H9 (cell line): ENCODE data around the gene RHBDD1. TPM values are rescaled to one million over a fixed set of nuclear protein-coding genes. Genes with fewer than 3 reads are reported as not detected.

Experiments used
- DNase-seq: peaks from one replicate; pipeline ENCODE4 v3.0.0-alpha.2; 2017
- H2AFZ ChIP-seq: one replicate; pipeline ENCODE4 v1.6.1; 2013; ENCODE audit warnings: mild to moderate bottlenecking, low read length, control low read depth, moderate library complexity
- H2AK5ac ChIP-seq: 2 replicates; pipeline ENCODE4 v1.6.1; 2013; ENCODE audit warnings: low read length, control low read depth, mixed read lengths; ENCODE audit not compliant: insufficient read length
- H2BK120ac ChIP-seq: one replicate; pipeline ENCODE4 v1.6.1; 2013; ENCODE audit warnings: low read depth, mild to moderate bottlenecking, low read length, control low read depth, inconsistent platforms; ENCODE audit not compliant: poor library complexity, severe bottlenecking
- H2BK12ac ChIP-seq: 2 replicates; pipeline ENCODE4 v1.6.1; 2013; ENCODE audit warnings: low read length, control low read depth, mixed read lengths, low read depth; ENCODE audit not compliant: insufficient read length
- H2BK15ac ChIP-seq: 2 replicates; pipeline ENCODE4 v1.6.1; 2013; ENCODE audit warnings: low read depth, low read length, control low read depth
- H2BK20ac ChIP-seq: one replicate; pipeline ENCODE4 v1.6.1; 2013; ENCODE audit warnings: low read depth, mild to moderate bottlenecking, low read length, control low read depth, inconsistent platforms; ENCODE audit not compliant: poor library complexity, severe bottlenecking
- H2BK5ac ChIP-seq: 2 replicates; pipeline ENCODE4 v1.6.1; 2013; ENCODE audit warnings: low read length, control low read depth, mixed read lengths; ENCODE audit not compliant: insufficient read length
- H3K14ac ChIP-seq: 2 replicates; pipeline ENCODE4 v1.6.1; 2013; ENCODE audit warnings: low read length, control low read depth; ENCODE audit not compliant: insufficient read depth
- H3K18ac ChIP-seq: 2 replicates; pipeline ENCODE4 v1.6.1; 2013; ENCODE audit warnings: low read depth, mild to moderate bottlenecking, mixed read lengths, low read length, control low read depth; ENCODE audit not compliant: insufficient read length
- H3K23ac ChIP-seq: 2 replicates; pipeline ENCODE4 v1.6.1; 2013; ENCODE audit warnings: low read length, control low read depth, mixed read lengths, low read depth; ENCODE audit not compliant: insufficient read length
- H3K23me2 ChIP-seq: 2 replicates; pipeline ENCODE4 v1.6.1; 2013; ENCODE audit warnings: low read depth, mild to moderate bottlenecking, mixed read lengths, low read length, control low read depth; ENCODE audit not compliant: insufficient read length, poor library complexity, severe bottlenecking
- H3K27ac ChIP-seq: 2 replicates; pipeline ENCODE4 v1.5.1; 2013; ENCODE audit warnings: low read length, control low read depth, mixed read lengths, low read depth; ENCODE audit not compliant: insufficient read length
- H3K27me3 ChIP-seq: 2 replicates; pipeline ENCODE4 v1.6.1; 2013; ENCODE audit warnings: low read length, control low read depth, inconsistent platforms; ENCODE audit not compliant: insufficient read depth
- H3K4ac ChIP-seq: 2 replicates; pipeline ENCODE4 v1.6.1; 2013; ENCODE audit warnings: low read depth, mild to moderate bottlenecking, control low read depth, inconsistent platforms, low read length, moderate library complexity
- H3K4me1 ChIP-seq: 2 replicates; pipeline ENCODE4 v1.6.1; 2013; ENCODE audit warnings: low read length, control low read depth, inconsistent platforms; ENCODE audit not compliant: insufficient read depth
- H3K4me2 ChIP-seq: 2 replicates; pipeline ENCODE4 v1.6.1; 2013; ENCODE audit warnings: low read length, control low read depth, mixed read lengths; ENCODE audit not compliant: insufficient read length, insufficient read depth
- H3K56ac ChIP-seq: 2 replicates; pipeline ENCODE4 v1.6.1; 2013; ENCODE audit warnings: low read depth, mild to moderate bottlenecking, mixed read lengths, low read length, control low read depth; ENCODE audit not compliant: insufficient read length
- H3K79me1 ChIP-seq: 2 replicates; pipeline ENCODE4 v1.6.1; 2013; ENCODE audit warnings: low read depth, mild to moderate bottlenecking, moderate library complexity, low read length, control low read depth, inconsistent platforms; ENCODE audit not compliant: insufficient read depth, poor library complexity, severe bottlenecking
- H3K79me2 ChIP-seq: 2 replicates; pipeline ENCODE4 v1.6.1; 2013; ENCODE audit warnings: low read length, control low read depth, inconsistent platforms; ENCODE audit not compliant: insufficient read depth
- H3K9ac ChIP-seq: 2 replicates; pipeline ENCODE4 v1.6.1; 2013; ENCODE audit warnings: low read length, control low read depth, mixed read lengths; ENCODE audit not compliant: insufficient read length; ENCODE audit errors: extremely low read depth
- H3K9me3 ChIP-seq: one replicate; pipeline ENCODE4 v1.6.1; 2013; ENCODE audit warnings: low read depth, low read length, inconsistent platforms; ENCODE audit not compliant: control insufficient read depth
- H3T11ph ChIP-seq: one replicate; pipeline ENCODE4 v1.6.1; 2013; ENCODE audit warnings: mild to moderate bottlenecking, low read length, control low read depth, inconsistent platforms
- H4K20me1 ChIP-seq: one replicate; pipeline ENCODE4 v1.6.1; 2013; ENCODE audit not compliant: control insufficient read depth, insufficient read length, insufficient read depth
- H4K5ac ChIP-seq: 2 replicates; pipeline ENCODE4 v1.6.1; 2013; ENCODE audit warnings: low read depth, mild to moderate bottlenecking, mixed read lengths, low read length, control low read depth; ENCODE audit not compliant: insufficient read length
- H4K8ac ChIP-seq: replicated peaks from 2 replicates; pipeline ENCODE4 v1.6.1; 2013; ENCODE audit warnings: low read length, control low read depth, mixed read lengths, low read depth; ENCODE audit not compliant: insufficient read length
- H4K91ac ChIP-seq: 2 replicates; pipeline ENCODE4 v1.6.1; 2013; ENCODE audit warnings: low read depth, mild to moderate bottlenecking, moderate library complexity, mixed read lengths, low read length, control low read depth; ENCODE audit not compliant: insufficient read length
- H3K27ac Mint-ChIP-seq, 3 experiments: 2 replicates in 2 of 3; 3 replicates in 1 of 3; pipeline ENCODE4 v1.8.0; 2020 to 2021; ENCODE audit warnings: mixed read lengths in 3 of 3, mild to moderate bottlenecking in 1 of 3, moderate library complexity in 1 of 3
- H3K27me3 Mint-ChIP-seq: 2 replicates; pipeline ENCODE4 v1.8.0; 2021; ENCODE audit warnings: low read depth, mild to moderate bottlenecking, moderate library complexity, mixed read lengths
- H3K36me3 Mint-ChIP-seq, 3 experiments: 2 replicates in 2 of 3; 3 replicates in 1 of 3; pipeline ENCODE4 v1.8.0; 2020 to 2021; ENCODE audit warnings: low read depth in 3 of 3, mixed read lengths in 3 of 3; ENCODE audit not compliant: insufficient read depth in 1 of 3
- H3K4me1 Mint-ChIP-seq, 2 experiments: 2 replicates each; pipeline ENCODE4 v1.8.0; 2020; ENCODE audit warnings: mixed read lengths in 2 of 2
- H3K4me3 Mint-ChIP-seq, 2 experiments: 2 replicates in 1 of 2; 3 replicates in 1 of 2; pipeline ENCODE4 v1.8.0; 2020 to 2021; ENCODE audit warnings: mild to moderate bottlenecking in 2 of 2, mixed read lengths in 2 of 2, moderate library complexity in 1 of 2
- H3K9me3 Mint-ChIP-seq, 2 experiments: 2 replicates in 1 of 2; 3 replicates in 1 of 2; pipeline ENCODE4 v1.8.0; 2020; ENCODE audit warnings: mild to moderate bottlenecking in 2 of 2, mixed read lengths in 2 of 2, moderate library complexity in 1 of 2
- CTCF ChIP-seq: fragments of 200-600 bp; sonication (generic); conservative IDR thresholded peaks from 3 replicates; pipeline ENCODE4 v1.8.0; 2021; ENCODE audit warnings: antibody characterized with exemption, mild to moderate bottlenecking
- WGBS: extraction: QIAGEN DNeasy Blood & Tissue Kit; methylation state at CpG from one replicate; pipeline ENCODE4 v1.1.7; 2013; ENCODE audit warnings: missing lambda C conversion rate, low lambda C conversion rate, mixed read lengths; ENCODE audit not compliant: insufficient read length; ENCODE audit errors: extremely low coverage; 5-methylcytosine and 5-hydroxymethylcytosine counted together
- total RNA-seq: library from RNA; stranded (reverse); gene quantifications from 2 replicates; pipeline ENCODE4 v1.2.1, GENCODE V29; 2021

RHBDD1 gene
- total RNA-seq, 1 experiment from 2014 or later = 24.9 TPM

- no peak for TF ChIP-seq CTCF
- Histone ChIP-seq H4K5ac (no peak overlapping the region), H3K56ac (no peak overlapping the region), H4K8ac (no peak overlapping the region), H4K91ac (no peak overlapping the region), H2AK5ac (no peak overlapping the region), H2BK20ac (no peak overlapping the region), H3K9ac (no peak overlapping the region), H3K4me2 (no peak overlapping the region), H3K23ac (no peak overlapping the region), H3K27me3 (no peaks in the 10 kb centered on the region), H3K14ac (no peak overlapping the region), H3K79me1 (no peaks in the 10 kb centered on the region), H2AFZ (no peak overlapping the region), H2BK12ac (no peak overlapping the region), H3K18ac (no peak overlapping the region), H3K4me1 (no peaks in the 10 kb centered on the region), H3T11ph (no peak overlapping the region), H2BK120ac (no peak overlapping the region), H3K27ac (no peak overlapping the region), H3K23me2 (no peaks in the 10 kb centered on the region), H3K79me2 (no peaks in the 10 kb centered on the region), H4K20me1 (no peaks in the 10 kb centered on the region), H3K4ac (no peak overlapping the region), H2BK15ac (no peak overlapping the region), H2BK5ac (no peak overlapping the region), H3K9me3 (no peaks in the 10 kb centered on the region)
- no peaks in the 10 kb centered on the region for H3K36me3 Mint-ChIP-seq
- no peak overlapping the region for H3K27ac Mint-ChIP-seq
- no peak overlapping the region for H3K4me3 Mint-ChIP-seq
- no peaks in the 10 kb centered on the region for H3K9me3 Mint-ChIP-seq
- no peaks in the 10 kb centered on the region for H3K4me1 Mint-ChIP-seq
- no peaks in the 10 kb centered on the region for H3K27me3 Mint-ChIP-seq
- no peak for DNase-seq
- no CpG with 5 or more reads among the region's 3 CpGs for WGBS
These were observed 208.1 kb downstream of the RHBDD1 start for GRCh38 chr2:227043981-227044380.

Other genes starting within 250 kb of the RHBDD1 start
- 15.0 and 16.3 TPM in 2 replicates for gene IRS1, start 36.2 kb upstream of the RHBDD1 start, total RNA-seq